GM10847 (cell line): ENCODE data around the gene WDR35.

ENCODE experiments used
- POLR2A ChIP-seq: IDR thresholded peaks from 2 replicates; pipeline ENCODE4 v1.6.1; 2011; ENCODE audit not compliant: insufficient read length; ENCODE audit errors: extremely low read depth

WDR35 gene

GRCh38 chr2:19888831-19889230, 101.1 kb downstream of the WDR35 start:
- no peak for TF ChIP-seq POLR2A

- no peak for TF ChIP-seq POLR2A
These were observed 102.4 kb downstream of the WDR35 start for GRCh38 chr2:19887510-19887909.

GRCh38 chr2:19886261-19886660, 103.6 kb downstream of the WDR35 start:
- no peak for TF ChIP-seq POLR2A

- TF ChIP-seq POLR2A, result no peak
These were observed 104.1 kb downstream of the WDR35 start for GRCh38 chr2:19885791-19886190.

GRCh38 chr2:19883971-19884720, 105.8 kb downstream of the WDR35 start:
- no peak for TF ChIP-seq POLR2A

GRCh38 chr2:19883486-19883885, 106.4 kb downstream of the WDR35 start:
- no peak for TF ChIP-seq POLR2A

GRCh38 chr2:19882286-19882685, 107.6 kb downstream of the WDR35 start:
- no peak for TF ChIP-seq POLR2A

GRCh38 chr2:19881908-19882265, 108.0 kb downstream of the WDR35 start:
- no peak for TF ChIP-seq POLR2A

GRCh38 chr2:19881221-19881907, 108.5 kb downstream of the WDR35 start:
- no peak for TF ChIP-seq POLR2A

GRCh38 chr2:19879120-19879519, 110.8 kb downstream of the WDR35 start:
- TF ChIP-seq POLR2A, result no peak

GRCh38 chr2:19878268-19879046, 111.4 kb downstream of the WDR35 start:
- TF ChIP-seq POLR2A, result no peak

GRCh38 chr2:19876751-19877150, 113.2 kb downstream of the WDR35 start:
- no peak for TF ChIP-seq POLR2A

GRCh38 chr2:19875280-19875679, 114.6 kb downstream of the WDR35 start:
- TF ChIP-seq POLR2A, result no peak

GRCh38 chr2:19874726-19875125, 115.2 kb downstream of the WDR35 start:
- no peak for TF ChIP-seq POLR2A

GRCh38 chr2:19873014-19873413, 116.9 kb downstream of the WDR35 start:
- no peak for TF ChIP-seq POLR2A

- no peak for TF ChIP-seq POLR2A
These were observed 117.6 kb downstream of the WDR35 start for GRCh38 chr2:19872302-19872701.
